ENCODE data around the gene ERO1B.
A peak's percentile ranks its signal among the peaks of the same experiment; 100 is the strongest.
"Not testable (repeated sequence)": the region's sequence is repeated elsewhere in the genome, so short reads cannot be mapped to it uniquely, and the experiment has no call there.

The ERO1B gene, protein sequence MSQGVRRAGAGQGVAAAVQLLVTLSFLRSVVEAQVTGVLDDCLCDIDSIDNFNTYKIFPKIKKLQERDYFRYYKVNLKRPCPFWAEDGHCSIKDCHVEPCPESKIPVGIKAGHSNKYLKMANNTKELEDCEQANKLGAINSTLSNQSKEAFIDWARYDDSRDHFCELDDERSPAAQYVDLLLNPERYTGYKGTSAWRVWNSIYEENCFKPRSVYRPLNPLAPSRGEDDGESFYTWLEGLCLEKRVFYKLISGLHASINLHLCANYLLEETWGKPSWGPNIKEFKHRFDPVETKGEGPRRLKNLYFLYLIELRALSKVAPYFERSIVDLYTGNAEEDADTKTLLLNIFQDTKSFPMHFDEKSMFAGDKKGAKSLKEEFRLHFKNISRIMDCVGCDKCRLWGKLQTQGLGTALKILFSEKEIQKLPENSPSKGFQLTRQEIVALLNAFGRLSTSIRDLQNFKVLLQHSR

DNA sequence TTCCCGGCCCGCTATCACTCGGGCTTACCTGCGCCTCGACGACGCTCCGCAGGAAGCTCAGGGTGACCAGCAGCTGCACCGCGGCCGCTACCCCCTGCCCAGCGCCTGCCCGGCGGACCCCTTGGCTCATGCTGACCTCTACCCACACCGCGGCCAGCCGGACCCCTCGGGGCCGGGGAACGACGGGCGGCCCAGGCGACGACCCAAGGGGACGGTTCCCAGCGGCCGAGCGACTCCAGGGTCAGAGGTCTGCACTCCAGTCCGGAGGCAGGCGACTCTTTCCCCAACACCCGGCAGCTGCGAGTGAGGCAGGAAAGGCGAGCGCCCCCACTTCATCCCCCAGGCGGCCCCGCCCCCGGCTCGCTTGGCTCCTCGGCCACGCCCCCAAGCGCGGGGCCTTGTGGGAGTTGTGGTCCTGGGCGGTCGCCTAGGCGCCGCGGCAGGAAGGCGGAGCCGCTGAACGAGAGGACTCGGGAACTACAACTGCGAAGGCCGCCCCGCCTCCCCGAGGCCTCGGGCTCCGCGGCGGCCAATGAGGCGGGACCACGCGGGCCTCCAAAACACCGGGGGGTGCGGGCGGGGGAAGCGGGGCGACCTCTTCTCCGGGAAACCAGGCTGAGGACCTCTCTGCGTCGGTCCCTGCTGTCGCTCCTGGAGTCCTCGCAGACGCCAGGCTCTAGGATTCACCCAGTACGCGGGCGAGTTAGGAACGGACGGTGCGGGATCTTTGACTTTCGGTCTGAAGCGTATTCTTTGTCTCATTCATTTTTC lies at the start of gene ERO1B:
TSS of gene ERO1B (minus strand) at position 305 of the 771 bp plus-strand sequence. CDS start at position 130, 175 bp downstream.
- peak; percentile 97 for DNase-seq

DNA sequence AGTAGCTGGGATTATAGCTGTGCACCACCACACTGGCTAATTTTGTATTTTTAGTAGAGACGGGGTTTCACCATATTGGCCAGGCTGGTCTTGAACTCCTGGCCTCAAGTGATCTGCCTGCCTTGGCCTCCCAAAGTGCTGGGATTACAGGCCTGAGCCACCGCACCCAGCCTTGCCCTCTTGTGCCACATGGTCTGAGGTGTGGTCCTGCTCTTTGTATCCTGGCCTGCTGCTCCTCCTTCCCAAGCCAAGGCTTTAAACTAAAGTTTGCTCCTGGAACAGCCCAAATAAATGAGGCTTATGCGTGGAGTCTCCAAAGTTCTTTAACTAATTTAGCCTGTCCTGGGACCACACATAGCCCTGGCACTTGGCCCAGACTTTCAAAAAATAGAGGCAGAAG lies 49.7 kb upstream of the ERO1B start:
- DNase-seq = not testable (repeated sequence)

DNA sequence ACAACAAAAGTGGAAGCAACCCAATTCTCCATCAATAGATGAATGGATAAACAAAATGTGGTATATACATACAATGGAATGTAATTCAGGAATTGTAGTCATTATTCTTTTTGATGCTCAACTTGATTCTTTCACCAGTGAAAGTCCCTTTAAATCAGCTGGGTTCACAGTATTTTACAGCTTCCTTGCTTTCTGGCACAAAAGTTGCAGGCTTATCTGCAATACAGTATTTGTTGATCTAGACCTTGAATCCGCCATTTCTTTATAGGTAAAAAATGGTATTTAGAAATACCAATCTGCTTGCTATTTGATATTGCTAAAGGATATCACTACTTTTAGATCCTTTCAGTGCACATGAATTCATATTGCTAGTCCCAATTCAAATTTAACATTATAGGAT lies 44.7 kb upstream of the ERO1B start:
- no peak for DNase-seq

DNA sequence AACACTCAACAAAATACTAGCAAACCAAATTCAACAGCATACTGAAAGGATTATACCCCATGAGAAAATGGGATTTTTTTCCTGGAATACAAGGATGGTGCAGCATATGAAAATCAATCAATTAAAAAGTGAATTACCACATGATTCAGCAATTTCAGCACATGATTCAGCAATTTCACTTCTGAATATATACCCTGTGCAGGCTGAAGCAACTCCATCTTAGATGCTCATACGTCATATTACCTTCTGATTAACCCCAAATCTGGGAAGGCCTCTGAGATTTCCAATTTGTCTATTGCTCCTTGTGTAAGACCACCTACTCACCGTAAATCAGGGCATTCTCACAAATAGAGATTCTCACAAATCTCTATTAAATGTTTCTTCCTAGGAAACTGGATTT lies 43.8 kb upstream of the ERO1B start:
- DNase-seq = no peak

DNA sequence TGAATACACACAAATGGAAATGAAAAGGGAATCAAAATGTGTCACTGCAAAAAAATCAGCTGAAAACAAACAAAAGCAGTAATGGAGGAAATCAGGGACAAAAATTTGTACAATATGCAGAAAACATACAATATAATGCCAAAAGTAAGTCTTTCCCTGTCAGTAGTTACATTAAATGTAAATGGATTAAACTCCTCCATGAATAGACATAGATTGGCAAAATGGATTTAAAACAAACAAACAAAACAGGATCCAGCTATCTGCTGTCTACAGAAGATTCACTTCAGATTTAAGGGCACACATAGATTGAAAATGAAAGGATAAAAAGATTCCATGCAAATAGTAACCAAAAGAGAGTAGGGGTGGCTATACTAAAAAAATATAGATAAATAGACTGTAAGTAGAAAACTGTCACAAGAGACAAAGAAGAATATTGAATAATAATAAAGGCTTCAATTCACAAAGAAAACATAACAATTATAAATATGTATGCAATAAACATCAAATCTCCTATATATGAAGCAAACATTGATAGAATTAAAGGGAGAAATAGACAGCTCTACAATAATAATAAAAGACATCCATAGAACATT lies 42.2 kb upstream of the ERO1B start:
- no peak for DNase-seq

DNA sequence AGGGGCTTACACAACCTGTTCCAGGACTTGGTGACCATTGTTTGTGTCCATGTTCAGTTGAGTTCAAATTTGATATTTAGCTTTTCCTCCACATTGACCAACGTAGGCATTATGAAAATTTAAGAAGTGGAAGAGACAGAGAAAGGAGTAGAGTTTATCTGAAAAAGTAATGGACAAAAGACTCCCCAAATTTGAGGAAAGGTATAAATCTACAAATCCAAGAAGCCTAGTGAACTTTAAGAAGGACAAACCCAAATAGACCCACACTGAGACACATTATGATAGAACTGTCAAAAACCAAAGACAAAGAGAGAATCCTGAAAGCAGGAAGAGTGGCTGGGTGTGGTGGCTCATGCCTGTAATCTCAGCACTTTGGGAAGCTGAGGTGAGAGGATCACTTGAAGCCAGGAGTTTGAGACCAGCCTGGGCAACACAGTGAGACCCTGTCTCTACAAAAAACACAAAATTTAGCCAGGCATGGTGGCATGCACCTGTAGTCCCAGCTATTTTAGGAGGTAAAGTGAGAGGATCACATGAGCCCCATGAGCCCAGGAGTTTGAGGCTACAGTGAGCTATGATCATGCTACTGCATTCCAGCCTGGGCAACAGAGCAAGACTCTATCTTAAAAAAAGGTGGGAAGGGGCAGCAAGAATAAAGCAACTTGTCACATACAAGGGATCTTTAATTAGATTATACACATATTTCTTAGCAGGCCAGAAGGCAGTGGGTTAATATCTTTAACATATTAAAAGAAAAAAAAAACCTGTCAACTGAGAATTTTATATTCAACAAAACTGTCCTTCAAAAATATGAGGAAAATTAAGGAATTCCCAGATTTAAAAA lies 41.0 kb upstream of the ERO1B start:
- DNase-seq = no peak

DNA sequence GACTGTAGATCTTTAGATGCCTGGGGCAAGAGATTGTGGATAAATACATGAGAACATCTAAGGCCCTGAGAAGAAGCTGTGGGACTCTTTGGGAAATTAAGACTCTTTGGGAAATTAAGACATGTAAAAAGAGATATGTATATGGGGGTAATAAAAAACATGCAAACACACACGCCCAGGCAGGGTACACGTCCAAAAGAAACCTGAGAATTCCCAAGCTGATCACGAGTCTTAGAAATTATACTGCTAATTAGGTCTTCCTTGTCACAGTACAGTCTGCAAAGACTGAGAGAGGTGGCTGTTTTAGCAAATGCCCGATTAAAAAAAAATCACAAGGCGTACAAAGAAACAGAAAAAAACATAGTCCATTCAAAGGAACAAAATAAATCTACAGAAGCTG lies 39.3 kb upstream of the ERO1B start:
- DNase-seq = no peak

DNA sequence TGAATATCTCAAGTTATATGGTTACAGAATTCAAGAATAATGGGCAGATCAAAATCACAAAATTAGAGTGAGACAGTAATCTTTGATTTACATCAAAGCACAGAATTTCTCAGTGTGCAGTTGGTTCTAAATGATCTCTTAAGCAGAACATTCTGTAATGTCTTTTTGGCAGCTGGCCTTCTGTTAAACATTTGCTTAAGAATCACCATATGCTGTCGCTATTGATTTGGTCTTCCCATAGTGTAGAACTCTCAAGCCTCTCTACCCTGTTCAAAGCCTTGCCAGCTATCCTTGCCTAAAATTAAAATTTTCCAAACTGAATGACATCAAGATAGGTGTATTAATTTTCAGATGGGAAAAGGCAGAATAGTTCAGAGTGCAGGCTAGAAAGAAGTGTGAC lies 38.9 kb upstream of the ERO1B start:
- DNase-seq = no peak

DNA sequence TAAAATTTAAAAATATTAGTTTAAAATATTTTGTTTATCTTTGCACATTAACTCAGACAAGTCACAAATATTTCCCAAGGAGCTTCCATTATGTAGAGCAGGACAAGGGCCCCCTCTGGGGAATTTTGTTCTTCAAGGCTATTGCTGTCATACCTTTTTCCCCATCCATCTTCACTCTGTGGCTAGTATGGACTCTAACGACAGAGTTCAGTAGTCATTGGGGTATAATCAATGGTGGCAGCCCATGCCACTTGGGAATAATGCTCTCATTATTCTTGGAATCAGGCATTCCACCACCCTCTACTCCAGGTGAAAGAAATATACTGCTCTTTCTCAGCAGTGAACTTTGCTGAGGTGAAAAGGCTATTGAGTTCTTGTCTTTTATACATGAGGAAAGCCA lies 38.5 kb upstream of the ERO1B start:
- DNase-seq = no peak

DNA sequence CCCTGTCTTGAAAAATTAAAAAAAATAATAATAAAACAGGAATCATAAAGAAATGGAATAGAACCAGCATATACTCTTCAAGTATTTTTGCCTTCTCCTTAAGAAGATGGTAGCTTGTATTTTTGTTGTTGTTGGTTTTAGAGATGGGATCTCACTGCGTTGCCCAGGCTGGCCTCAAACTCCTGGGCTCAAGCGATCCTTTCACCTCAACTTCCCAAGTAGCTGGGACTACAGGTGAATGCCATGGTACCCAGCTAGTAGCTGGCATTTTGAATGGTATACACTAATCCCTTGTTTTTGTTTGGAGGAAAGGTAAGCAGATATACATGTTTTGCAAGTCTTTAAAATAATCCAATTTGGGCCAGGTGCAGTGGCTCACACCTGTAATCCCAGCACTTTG lies 34.7 kb upstream of the ERO1B start:
- no peak for DNase-seq

DNA sequence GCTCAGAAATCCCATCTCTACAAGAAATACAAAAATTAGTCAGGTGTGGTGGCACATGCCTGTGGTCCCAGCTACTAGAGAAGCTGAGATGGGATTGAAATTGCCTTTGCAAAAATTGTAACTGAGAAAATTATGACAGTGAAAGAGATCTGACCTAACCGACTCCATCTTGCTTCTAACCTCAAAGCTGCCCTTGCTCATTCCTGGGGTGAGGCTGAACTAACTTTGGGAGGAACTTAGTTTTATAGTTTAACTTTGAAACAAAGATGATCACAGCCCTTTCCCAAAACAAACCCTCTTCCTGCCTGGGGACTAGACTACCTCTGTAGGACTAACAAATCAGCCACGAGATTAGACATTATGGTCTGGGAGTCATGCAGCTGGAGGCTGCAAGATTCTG lies 33.8 kb upstream of the ERO1B start:
- no peak for DNase-seq

DNA sequence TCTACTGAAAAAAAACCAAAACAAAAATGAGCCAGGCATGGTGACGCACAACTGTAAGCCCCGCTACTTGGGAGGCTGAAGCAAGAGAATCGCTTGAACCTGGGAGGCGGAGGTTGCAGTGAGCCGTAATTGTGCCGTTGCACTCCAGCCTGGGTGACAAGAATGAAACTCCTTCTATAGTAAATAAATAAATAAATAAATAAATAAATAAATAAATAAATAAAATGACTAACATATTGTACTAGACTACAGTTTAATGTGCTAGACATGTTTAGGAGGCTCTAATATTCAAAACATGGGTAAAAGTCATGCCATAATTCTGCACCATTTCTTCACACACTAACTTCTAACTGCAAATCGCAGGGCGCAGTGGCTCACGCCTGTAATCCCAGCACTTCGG lies 33.3 kb upstream of the ERO1B start:
- DNase-seq = no peak

DNA sequence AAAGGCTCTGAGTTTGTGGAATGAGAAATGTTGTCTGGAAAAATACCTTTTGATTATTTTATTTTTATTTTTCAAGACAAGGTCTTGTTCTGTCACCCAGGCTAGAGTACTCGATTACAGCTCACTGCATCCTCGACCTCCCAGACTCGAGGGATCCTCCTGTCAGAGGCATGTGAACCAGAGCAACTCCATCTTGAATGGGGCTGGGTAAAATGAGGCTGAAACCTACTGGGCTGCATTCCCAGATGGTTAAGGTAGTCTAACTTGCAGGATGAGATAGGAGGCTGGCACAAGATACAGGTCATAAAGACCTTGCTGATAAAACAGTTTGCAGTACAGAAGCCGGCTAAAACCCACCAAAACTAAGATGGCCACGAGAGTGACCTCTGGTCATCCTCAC lies 32.3 kb upstream of the ERO1B start:
- not testable (repeated sequence) for DNase-seq

DNA sequence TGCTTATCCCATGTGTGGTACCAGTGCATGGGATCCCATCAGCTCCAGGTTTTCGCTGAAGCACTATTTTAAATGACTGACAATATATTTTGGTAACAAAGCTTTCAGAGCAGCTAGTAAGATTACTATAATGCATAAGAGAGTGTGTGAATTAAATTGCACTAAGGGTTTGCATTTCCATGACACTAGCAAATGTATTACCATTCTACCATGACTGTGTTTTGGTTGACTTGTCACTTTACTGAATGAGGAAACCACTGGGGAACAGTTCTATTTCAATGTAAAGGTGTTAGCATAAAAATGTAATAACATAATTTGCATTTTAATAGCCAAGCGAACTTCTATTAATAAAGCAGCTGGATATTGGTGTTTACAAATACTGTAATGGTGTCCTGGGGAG lies 31.7 kb upstream of the ERO1B start:
- DNase-seq = no peak

DNA sequence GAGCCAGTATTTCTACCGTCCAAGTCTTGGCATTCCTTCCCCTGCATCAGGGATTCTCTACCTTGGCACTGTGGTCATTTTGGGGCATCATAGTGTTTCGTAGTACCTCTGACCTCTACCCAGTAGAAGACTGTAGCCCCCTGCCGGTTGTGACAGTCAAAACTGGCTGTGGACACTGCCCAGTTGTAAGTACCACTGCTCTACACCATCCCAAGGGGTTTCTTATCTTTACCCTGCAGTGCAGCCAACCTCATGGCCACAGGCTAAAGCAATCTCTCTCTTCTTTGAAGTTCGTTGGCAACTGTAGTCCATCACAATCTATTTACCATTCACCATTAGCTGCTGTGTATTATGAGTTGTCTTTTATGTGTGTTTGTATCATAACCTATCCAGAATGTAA lies 29.3 kb upstream of the ERO1B start:
- DNase-seq = no peak

DNA sequence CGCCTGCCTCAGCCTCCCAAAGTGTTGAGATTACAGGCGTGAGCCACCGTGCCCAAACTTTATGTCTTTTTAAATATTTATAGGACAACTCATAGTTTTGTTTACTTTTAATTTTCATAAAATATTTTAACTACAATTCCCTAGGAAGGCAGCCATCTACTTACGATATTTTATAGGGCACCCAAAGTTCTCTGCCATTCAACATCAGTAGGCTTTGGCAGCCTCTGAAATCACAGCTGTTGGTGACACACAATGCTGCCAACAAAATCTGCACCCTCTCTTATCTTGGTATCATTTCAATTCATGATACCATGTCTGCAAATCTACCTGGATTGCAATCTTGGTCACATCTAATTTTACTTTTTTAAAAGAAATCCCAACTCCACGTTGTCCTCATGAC lies 27.1 kb upstream of the ERO1B start:
- DNase-seq = no peak

DNA sequence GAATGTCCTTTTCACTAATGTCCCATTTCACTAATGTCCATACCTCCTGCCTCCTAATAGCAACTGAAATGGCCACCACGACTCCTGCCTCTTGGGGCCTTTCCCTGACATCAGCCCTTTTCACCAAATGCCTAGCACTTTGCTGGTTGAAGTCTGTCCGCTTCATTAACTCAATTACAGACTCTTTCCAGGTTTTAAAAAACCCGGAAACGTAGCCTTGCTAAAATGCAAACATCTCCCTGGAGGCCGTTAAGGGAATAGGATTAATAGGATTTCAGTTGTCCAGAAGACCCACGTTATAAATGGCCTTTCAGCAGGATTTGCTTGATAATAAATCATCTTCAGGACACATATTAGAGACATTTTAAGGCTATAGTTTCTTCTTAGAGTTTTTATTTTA lies 25.7 kb upstream of the ERO1B start:
- DNase-seq = no peak

DNA sequence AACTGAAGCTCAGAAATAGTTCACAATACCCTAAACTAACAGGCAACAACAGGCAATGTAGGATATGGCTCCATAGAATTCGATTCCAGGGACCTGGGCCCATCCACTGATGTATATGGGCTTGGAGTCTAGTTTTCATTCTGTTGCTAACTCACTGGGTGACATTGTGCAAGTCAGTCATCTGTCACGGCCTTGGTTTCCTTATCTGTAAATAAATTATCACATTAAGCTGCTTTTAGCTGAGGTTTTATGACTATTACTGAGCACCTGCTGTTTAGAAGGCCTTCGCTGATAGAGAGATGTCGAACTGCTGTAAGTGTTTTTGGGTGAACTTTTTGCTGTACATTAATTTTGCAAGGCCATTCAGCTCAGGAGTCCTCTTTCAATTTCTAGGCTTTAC lies 22.9 kb upstream of the ERO1B start:
- no peak for DNase-seq

DNA sequence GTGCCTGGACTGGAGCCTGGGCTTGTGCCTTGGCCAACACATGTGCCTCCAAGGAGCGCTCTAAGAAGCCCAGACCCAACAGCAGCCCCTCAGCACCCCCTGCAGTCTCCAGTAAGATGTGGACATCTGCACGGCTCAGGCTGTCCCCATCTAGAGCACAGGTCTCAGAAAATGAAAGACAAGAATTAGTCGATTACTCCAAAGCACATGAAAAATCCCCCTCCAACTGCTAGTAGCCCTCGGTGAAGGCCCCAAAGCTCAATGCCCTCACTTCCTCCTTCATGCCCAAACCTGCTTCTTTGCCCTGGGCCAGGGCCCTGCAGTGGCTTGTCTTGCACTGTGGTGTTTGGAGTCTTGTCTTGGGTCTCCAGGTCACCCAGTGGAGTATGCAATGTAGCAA lies 21.9 kb upstream of the ERO1B start:
- no peak for DNase-seq

DNA sequence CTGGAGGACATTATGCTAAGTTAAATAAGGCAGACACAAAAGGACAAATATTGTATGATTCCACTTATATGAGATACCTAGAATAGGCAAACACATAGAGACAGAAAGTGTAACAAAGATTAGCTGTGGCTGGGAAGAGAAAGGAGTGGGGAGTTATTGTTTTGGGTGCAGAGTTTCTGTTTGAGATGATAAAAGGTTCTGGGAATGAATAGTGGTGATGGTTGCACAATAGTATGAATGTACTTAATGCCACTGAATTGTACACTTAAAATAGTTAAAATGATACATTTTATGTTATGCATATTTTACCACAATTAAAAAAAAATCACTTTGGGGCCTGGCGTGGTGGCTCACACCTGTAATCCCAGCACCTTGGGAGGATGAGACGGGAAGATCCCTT lies 21.2 kb upstream of the ERO1B start:
- no peak for DNase-seq

DNA sequence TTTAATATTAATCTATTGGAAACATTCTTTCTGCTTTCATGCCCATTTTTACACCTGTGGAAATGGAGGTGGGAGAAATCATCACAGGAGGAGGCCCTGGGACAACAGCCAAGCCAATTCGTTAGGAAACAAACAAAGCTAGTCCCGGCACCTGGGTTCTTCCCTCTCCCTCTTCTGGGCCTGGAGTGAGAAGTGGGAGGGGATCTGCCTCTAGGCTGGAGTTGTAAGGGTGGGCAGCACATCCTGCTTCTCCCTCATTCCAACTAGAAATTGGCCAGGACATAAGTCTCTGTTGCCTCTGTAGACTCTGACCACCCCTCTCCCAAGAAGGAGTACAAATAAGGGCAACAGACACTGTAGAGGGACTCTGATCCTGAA lies 20.2 kb upstream of the ERO1B start:
- DNase-seq = no peak

DNA sequence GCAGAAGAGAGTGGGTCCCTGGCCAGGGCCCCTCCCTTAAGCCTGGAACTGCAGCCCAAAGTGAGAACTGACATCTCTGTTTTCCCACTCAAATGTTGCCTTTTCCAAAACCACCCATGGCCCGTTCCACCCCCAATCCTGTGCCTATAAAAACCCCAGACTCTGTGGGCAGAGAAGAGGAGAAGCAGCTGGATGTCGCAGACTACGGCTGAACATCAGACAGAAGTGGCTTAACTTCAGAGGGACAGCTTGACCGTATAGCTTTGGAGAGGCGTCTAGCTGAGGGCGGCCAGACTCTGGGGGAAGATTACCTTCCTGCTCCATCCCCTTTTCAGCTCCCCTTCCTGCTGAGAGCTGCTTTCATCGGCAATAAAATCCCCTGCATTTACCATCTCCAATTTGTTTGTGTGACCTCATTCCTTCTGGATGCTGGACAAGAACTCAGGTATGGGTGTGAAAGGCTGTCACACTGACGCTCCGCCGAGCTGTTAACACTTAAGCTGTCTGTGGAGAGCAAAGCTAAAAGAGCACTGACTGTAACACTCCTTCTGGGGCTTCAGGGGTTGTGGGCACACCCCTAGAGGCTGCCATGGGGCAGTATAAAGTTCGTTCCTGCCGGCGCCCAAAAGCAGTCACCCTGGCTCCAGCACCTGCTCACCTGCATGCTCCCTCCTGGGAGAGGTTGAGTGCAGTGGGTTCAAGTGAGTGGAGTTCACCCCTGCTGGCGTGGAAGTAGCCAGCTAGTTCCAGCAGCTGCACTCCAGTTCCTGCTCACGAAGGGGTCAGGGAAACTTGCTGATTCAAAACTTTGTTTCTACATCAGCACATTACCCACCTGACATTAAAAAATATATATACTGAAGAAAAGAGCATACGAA lies 19.6 kb upstream of the ERO1B start:
- no peak for DNase-seq
